ENCODE results near the gene SPRN.

Gene SPRN

GRCh38 chr10:133405844-133406527 is 18.4 kb downstream of the SPRN start:
- DNase-seq (ENCODE audit: low spot score), result no peak

GRCh38 chr10:133405272-133405671 is 19.2 kb downstream of the SPRN start:
- DNase-seq (ENCODE audit: low spot score), result no peak

- no peak for DNase-seq (ENCODE audit: low spot score)
Observed at GRCh38 chr10:133403784-133404183, 20.6 kb downstream of the SPRN start.

- DNase-seq (ENCODE audit: low spot score), result no peak
Observed at GRCh38 chr10:133403359-133403758, 21.1 kb downstream of the SPRN start.

- no peak for DNase-seq (ENCODE audit: low spot score)
Observed at GRCh38 chr10:133401981-133402725, 22.3 kb downstream of the SPRN start.

- no peak for DNase-seq (ENCODE audit: low spot score)
Observed at GRCh38 chr10:133401500-133401899, 22.9 kb downstream of the SPRN start.

GRCh38 chr10:133400624-133401424 is 23.6 kb downstream of the SPRN start:
- DNase-seq (ENCODE audit: low spot score), result no peak

GRCh38 chr10:133399123-133399601 is 25.3 kb downstream of the SPRN start:
- no peak for DNase-seq (ENCODE audit: low spot score)

- DNase-seq (ENCODE audit: low spot score), result no peak
Observed at GRCh38 chr10:133397938-133398337, 26.5 kb downstream of the SPRN start.

GRCh38 chr10:133396035-133396624 is 28.3 kb downstream of the SPRN start:
- DNase-seq (ENCODE audit: low spot score), result no peak

- no peak for DNase-seq (ENCODE audit: low spot score)
Observed at GRCh38 chr10:133394801-133395221, 29.6 kb downstream of the SPRN start.

- peak; percentile 89 for DNase-seq (ENCODE audit: low spot score)
Observed at GRCh38 chr10:133394064-133394663, 30.3 kb downstream of the SPRN start, which contains the start of gene MTG1. Gene MTG1 (plus strand): TSS chr10:133394157. CDS start chr10:133394221, 64 bp downstream.

- DNase-seq (ENCODE audit: low spot score), result no peak
Observed at GRCh38 chr10:133393401-133394063, 30.9 kb downstream of the SPRN start.

GRCh38 chr10:133391761-133392518 is 32.5 kb downstream of the SPRN start:
- DNase-seq (ENCODE audit: low spot score), result no peak

GRCh38 chr10:133391249-133391635 is 33.2 kb downstream of the SPRN start:
- DNase-seq (ENCODE audit: low spot score), result no peak

GRCh38 chr10:133390597-133391248 is 33.7 kb downstream of the SPRN start:
- DNase-seq (ENCODE audit: low spot score), result no peak

- no peak for DNase-seq (ENCODE audit: low spot score)
Observed at GRCh38 chr10:133388973-133389818, 35.2 kb downstream of the SPRN start.

- peak; percentile 45 for DNase-seq (ENCODE audit: low spot score)
Observed at GRCh38 chr10:133388236-133388972, 36.0 kb downstream of the SPRN start.

Data from cerebellar cortex (tissue), 1 donor.